ENCODE data around the gene CPSF4. TPM values are rescaled to one million over a fixed set of nuclear protein-coding genes. Genes with fewer than 3 reads are reported as not detected.

The CPSF4 gene
- total RNA-seq, 1 experiment from 2014 or later, result 98.2 TPM

- no peak overlapping the region for H2BK5ac ChIP-seq (ENCODE audit: insufficient read length, low read length)
- Mint-ChIP-seq H3K9me3 (no peaks in the 10 kb centered on the region), H3K27ac (peak overlapping the region in 2 of 3 experiments; percentile 61 to 76; a peak in 1 of 7 replicates), H3K4me1 (peaks cover 8% of the 10 kb centered on the region in 2 experiments), H3K4me3 (no peak overlapping the region), H3K36me3 (ENCODE audit: insufficient read depth in 1 of 3, low read depth in 3 of 3) (peaks cover 54 to 79% (median 73%) of the 10 kb centered on the region in 3 experiments), H3K27me3 (ENCODE audit: low read depth) (no peaks in the 10 kb centered on the region)
- H2AK5ac ChIP-seq (ENCODE audit: insufficient read length, low read length), result no peak overlapping the region
- no peak overlapping the region for H3K27ac ChIP-seq (ENCODE audit: insufficient read length, low read depth, low read length)
- no peak overlapping the region for H2BK120ac ChIP-seq (ENCODE audit: low read depth, low read length, poor library complexity, severe bottlenecking)
- no peak overlapping the region for H3K56ac ChIP-seq (ENCODE audit: insufficient read length, low read depth, low read length)
- H2BK20ac ChIP-seq (ENCODE audit: low read depth, low read length, poor library complexity, severe bottlenecking), result no peak overlapping the region
- no peaks in the 10 kb centered on the region for H3K9me3 ChIP-seq (ENCODE audit: control insufficient read depth, low read depth, low read length)
- H3T11ph ChIP-seq (ENCODE audit: low read length), result no peak overlapping the region
- no peak overlapping the region for H3K9ac ChIP-seq (ENCODE audit: extremely low read depth, insufficient read length, low read length)
- H2BK15ac ChIP-seq (ENCODE audit: low read depth, low read length), result no peak overlapping the region
- no peak overlapping the region for H2BK12ac ChIP-seq (ENCODE audit: insufficient read length, low read depth, low read length)
- no peaks in the 10 kb centered on the region for H3K23me2 ChIP-seq (ENCODE audit: insufficient read length, low read depth, low read length, poor library complexity, severe bottlenecking)
- H3K14ac ChIP-seq (ENCODE audit: insufficient read depth, low read length), result no peak overlapping the region; the same call in 1 of the 2 replicates
- H3K27me3 ChIP-seq (ENCODE audit: insufficient read depth, low read length), result no peaks in the 10 kb centered on the region
- H4K91ac ChIP-seq (ENCODE audit: insufficient read length, low read depth, low read length), result no peak overlapping the region
- no peaks in the 10 kb centered on the region for H3K79me1 ChIP-seq (ENCODE audit: insufficient read depth, low read depth, low read length, poor library complexity, severe bottlenecking)
- no CpG with 5 or more reads among the region's 24 CpGs for WGBS (ENCODE audit: extremely low coverage, insufficient read length, low lambda C conversion rate)
- no peaks in the 10 kb centered on the region for H4K20me1 ChIP-seq (ENCODE audit: control insufficient read depth, insufficient read depth, insufficient read length)
- no peak overlapping the region for H3K23ac ChIP-seq (ENCODE audit: insufficient read length, low read depth, low read length)
- no peak overlapping the region for H3K4ac ChIP-seq (ENCODE audit: low read depth, low read length)
- DNase-seq, result no peak
- H4K5ac ChIP-seq (ENCODE audit: insufficient read length, low read depth, low read length), result no peak overlapping the region
- no peak overlapping the region for H3K4me2 ChIP-seq (ENCODE audit: insufficient read depth, insufficient read length, low read length)
- H3K79me2 ChIP-seq (ENCODE audit: insufficient read depth, low read length), result no peaks in the 10 kb centered on the region
- no peaks in the 10 kb centered on the region for H3K4me1 ChIP-seq (ENCODE audit: insufficient read depth, low read length)
- H4K8ac ChIP-seq (replicated peaks; ENCODE audit: insufficient read length, low read depth, low read length), result no peak overlapping the region
- no peak for TF ChIP-seq CTCF (conservative IDR thresholded peaks at IDR 0.05)
- H2AFZ ChIP-seq (ENCODE audit: low read length), result no peak overlapping the region
- H3K18ac ChIP-seq (ENCODE audit: insufficient read length, low read depth, low read length), result no peak overlapping the region
Measured at GRCh38 chr7:99424932-99425730, 13.6 kb upstream of the CPSF4 start.

Measured in H9 (cell line).